ENCODE data around the gene TMOD1.

TMOD1 gene

GRCh38 chr9:97518909-97519307 is 17.4 kb downstream of the TMOD1 start:
- no peak for DNase-seq

GRCh38 chr9:97519441-97519970 is 18.0 kb downstream of the TMOD1 start:
- no peak for DNase-seq

GRCh38 chr9:97521576-97522333 is 20.3 kb downstream of the TMOD1 start:
- no peak for DNase-seq

- no peak for DNase-seq
Measured at GRCh38 chr9:97524424-97524823, 23.0 kb downstream of the TMOD1 start.

GRCh38 chr9:97525451-97525850 is 24.0 kb downstream of the TMOD1 start:
- DNase-seq, result no peak

- DNase-seq, result no peak
Measured at GRCh38 chr9:97526895-97527575, 25.6 kb downstream of the TMOD1 start.

GRCh38 chr9:97527626-97528528 is 26.4 kb downstream of the TMOD1 start:
- DNase-seq, result no peak

- DNase-seq, result no peak
Measured at GRCh38 chr9:97528529-97529230, 27.2 kb downstream of the TMOD1 start.

GRCh38 chr9:97529363-97530076 is 28.1 kb downstream of the TMOD1 start:
- peak; percentile 22 to 24 for DNase-seq

GRCh38 chr9:97531888-97532376 is 30.5 kb downstream of the TMOD1 start:
- no peak for DNase-seq

- DNase-seq, result no peak
Measured at GRCh38 chr9:97534185-97534584, 32.7 kb downstream of the TMOD1 start.

- no peak for DNase-seq
Measured at GRCh38 chr9:97534961-97535594, 33.6 kb downstream of the TMOD1 start.

GRCh38 chr9:97535771-97536170 is 34.3 kb downstream of the TMOD1 start:
- DNase-seq, result no peak

- DNase-seq, result no peak
Measured at GRCh38 chr9:97536480-97536879, 35.0 kb downstream of the TMOD1 start.

- DNase-seq, result no peak
Measured at GRCh38 chr9:97543561-97543960, 42.1 kb downstream of the TMOD1 start.

- no peak for DNase-seq
Measured at GRCh38 chr9:97545486-97545885, 44.0 kb downstream of the TMOD1 start.

- no peak for DNase-seq
Measured at GRCh38 chr9:97547098-97547829, 45.8 kb downstream of the TMOD1 start.

GRCh38 chr9:97548379-97548778 is 46.9 kb downstream of the TMOD1 start:
- no peak for DNase-seq

- DNase-seq, result no peak
Measured at GRCh38 chr9:97548819-97549540, 47.5 kb downstream of the TMOD1 start.

GRCh38 chr9:97550386-97550785 is 48.9 kb downstream of the TMOD1 start:
- no peak for DNase-seq

All from activated T-cell treated with anti-CD3 and anti-CD28 coated beads, Interleukin-2, amount 50 U/mL, for 48 hours (primary cell).